OCI-LY7 (cell line): ENCODE data around the gene ANKS1A. TPM values are rescaled to one million over a fixed set of nuclear protein-coding genes. Genes with fewer than 3 reads are reported as not detected.
A peak's percentile ranks its signal among the peaks of the same experiment; 100 is the strongest.

Source experiments
- BruUV-seq: library from RNA; stranded (reverse); fragments of 400-500 nt; replicated peaks from 2 replicates; lab custom pipeline; 2021; lab: Mats Ljungman, UMichigan
- CTCF ChIA-PET: fragments of 300-600 bp; sonication (Branson Sonifier 250); formaldehyde crosslinking; loops from one replicate; lab custom pipeline; 2022; ENCODE audit warnings: antibody characterized with exemption; ENCODE audit not compliant: unreplicated experiment; lab: Charles Lee
- POLR2A ChIA-PET: fragments of 300-600 bp; sonication (Branson Sonifier 250); formaldehyde crosslinking; loops from one replicate; lab custom pipeline; 2022; ENCODE audit warnings: antibody characterized with exemption; lab: Charles Lee
- DNase-seq: peaks from one replicate; pipeline ENCODE4 v3.0.0-alpha.2; 2015; ENCODE audit warnings: low spot score
- H2AFZ ChIP-seq: fragments of 200-600 bp; sonication (generic), shearing (Covaris generic); 2 replicates; pipeline ENCODE4 v1.6.1; 2014; ENCODE audit warnings: mild to moderate bottlenecking, antibody characterized with exemption, low read length, moderate library complexity
- H3K27ac ChIP-seq: fragments of 200-600 bp; sonication (generic); 2 replicates; pipeline ENCODE4 v1.5.1; 2014; ENCODE audit warnings: mixed run types, low read depth, mild to moderate bottlenecking, moderate library complexity, low read length, inconsistent platforms; ENCODE audit not compliant: poor library complexity, severe bottlenecking
- H3K36me3 ChIP-seq: fragments of 200-600 bp; sonication (generic); 2 replicates; pipeline ENCODE4 v1.6.1; 2014; ENCODE audit warnings: mild to moderate bottlenecking, antibody characterized with exemption, low read length, moderate library complexity, mixed read lengths; ENCODE audit not compliant: insufficient read depth
- H3K4me1 ChIP-seq: fragments of 200-600 bp; sonication (generic); 2 replicates; pipeline ENCODE4 v1.5.1; 2014; ENCODE audit warnings: mild to moderate bottlenecking, low read length; ENCODE audit not compliant: insufficient read depth, poor library complexity, severe bottlenecking
- H3K4me2 ChIP-seq: fragments of 200-600 bp; sonication (generic); 2 replicates; pipeline ENCODE4 v1.6.1; 2014; ENCODE audit warnings: mild to moderate bottlenecking, low read length
- H3K4me3 ChIP-seq: fragments of 200-600 bp; sonication (generic); 2 replicates; pipeline ENCODE4 v1.5.1; 2014; ENCODE audit warnings: mild to moderate bottlenecking, low read depth, low read length; ENCODE audit not compliant: poor library complexity, severe bottlenecking
- H3K79me2 ChIP-seq: fragments of 200-600 bp; sonication (generic); 2 replicates; pipeline ENCODE4 v1.6.1; 2016; ENCODE audit warnings: low read depth, mild to moderate bottlenecking, low read length, moderate library complexity, mixed read lengths; ENCODE audit not compliant: insufficient read depth
- H3K9me2 ChIP-seq: fragments of 200-600 bp; sonication (generic); 2 replicates; pipeline ENCODE4 v1.6.1; 2016; ENCODE audit warnings: mild to moderate bottlenecking, low read length, mixed read lengths; ENCODE audit not compliant: insufficient read depth
- H3K9me3 ChIP-seq: fragments of 200-600 bp; sonication (generic); 2 replicates; pipeline ENCODE4 v1.6.1; 2014; ENCODE audit warnings: mild to moderate bottlenecking, mixed run types, low read length, mixed read lengths
- H4K20me1 ChIP-seq: fragments of 200-600 bp; sonication (generic); 2 replicates; pipeline ENCODE4 v1.6.1; 2014; ENCODE audit warnings: mild to moderate bottlenecking, antibody characterized with exemption, low read length, moderate library complexity, mixed read lengths; ENCODE audit not compliant: insufficient read depth
- EZH2phosphoT487 ChIP-seq: fragments of 200-600 bp; sonication (generic); IDR thresholded peaks from 2 replicates; pipeline ENCODE4 v1.6.1; 2018; ENCODE audit warnings: low read depth, borderline replicate concordance, mild to moderate bottlenecking, mixed run types, antibody characterized with exemption, low read length, moderate library complexity, mixed read lengths
- intact Hi-C: fragments of 100-400 bp; cut with micrococcal nuclease; formaldehyde crosslinking; loops from one replicate; pipeline ENCODE4 v1.10.0; 2022; ENCODE audit not compliant: unreplicated experiment
- total RNA-seq, 2 experiments: library from RNA; depleted of rRNA in 1 of 2; stranded (reverse); fragments of >200 nt in 1 of 2; shearing (Covaris generic) in 1 of 2; gene quantifications; 2 replicates each; pipeline ENCODE4 v1.2.3, GENCODE V29; 2014 to 2022
- TF ChIP-seq, protein P1 (sequence below): fragments of 200-600 bp; sonication (generic); conservative IDR thresholded peaks from 2 replicates; pipeline ENCODE4 v1.5.1; 2014; ENCODE audit warnings: mild to moderate bottlenecking, antibody characterized with exemption, low read length, moderate library complexity, mixed read lengths

Gene ANKS1A
- total RNA-seq, 2 experiments from 2014 or later, result 7.8 to 13.8 TPM

DNA sequence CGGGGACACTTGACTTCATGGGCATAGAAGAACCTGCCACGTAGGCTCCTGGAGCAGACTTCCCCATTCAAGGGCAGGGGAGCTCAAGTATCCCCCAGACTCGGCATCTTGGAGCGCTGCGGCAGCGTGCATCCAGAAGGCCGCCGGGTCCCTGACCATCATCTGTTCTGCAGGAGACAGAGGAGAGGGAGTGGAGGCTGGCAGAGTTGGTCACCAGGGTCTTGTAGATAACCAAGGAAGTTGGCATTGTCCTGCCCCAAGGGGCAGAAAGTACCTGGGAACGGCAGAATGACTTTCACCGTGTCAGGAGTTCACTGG, 169.3 kb downstream of the ANKS1A start:
- no peak overlapping the region for H2AFZ ChIP-seq
- no peaks in the 10 kb centered on the region for H3K36me3 ChIP-seq
- no peak overlapping the region for H3K27ac ChIP-seq
- BruUV-seq, result no TSS peak
- no peaks in the 10 kb centered on the region for H3K9me3 ChIP-seq
- intact Hi-C loops, result no loop called here
- no peak for DNase-seq
- ChIA-PET POLR2A (no interaction called here), CTCF (no interaction called here)
- H3K79me2 ChIP-seq, result no peaks in the 10 kb centered on the region
- no peaks in the 10 kb centered on the region for H4K20me1 ChIP-seq
- TF ChIP-seq, protein P1, sequence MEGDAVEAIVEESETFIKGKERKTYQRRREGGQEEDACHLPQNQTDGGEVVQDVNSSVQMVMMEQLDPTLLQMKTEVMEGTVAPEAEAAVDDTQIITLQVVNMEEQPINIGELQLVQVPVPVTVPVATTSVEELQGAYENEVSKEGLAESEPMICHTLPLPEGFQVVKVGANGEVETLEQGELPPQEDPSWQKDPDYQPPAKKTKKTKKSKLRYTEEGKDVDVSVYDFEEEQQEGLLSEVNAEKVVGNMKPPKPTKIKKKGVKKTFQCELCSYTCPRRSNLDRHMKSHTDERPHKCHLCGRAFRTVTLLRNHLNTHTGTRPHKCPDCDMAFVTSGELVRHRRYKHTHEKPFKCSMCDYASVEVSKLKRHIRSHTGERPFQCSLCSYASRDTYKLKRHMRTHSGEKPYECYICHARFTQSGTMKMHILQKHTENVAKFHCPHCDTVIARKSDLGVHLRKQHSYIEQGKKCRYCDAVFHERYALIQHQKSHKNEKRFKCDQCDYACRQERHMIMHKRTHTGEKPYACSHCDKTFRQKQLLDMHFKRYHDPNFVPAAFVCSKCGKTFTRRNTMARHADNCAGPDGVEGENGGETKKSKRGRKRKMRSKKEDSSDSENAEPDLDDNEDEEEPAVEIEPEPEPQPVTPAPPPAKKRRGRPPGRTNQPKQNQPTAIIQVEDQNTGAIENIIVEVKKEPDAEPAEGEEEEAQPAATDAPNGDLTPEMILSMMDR, result no peak
- no peak for TF ChIP-seq EZH2phosphoT487
- H3K4me3 ChIP-seq, result no peak overlapping the region
- H3K4me1 ChIP-seq, result peaks cover 9% of the 10 kb centered on the region
- no peaks in the 10 kb centered on the region for H3K9me2 ChIP-seq
- 0 out of 2 replicates have a peak overlapping the region, but pooled peaks have one; percentile 1 for H3K4me2 ChIP-seq

DNA sequence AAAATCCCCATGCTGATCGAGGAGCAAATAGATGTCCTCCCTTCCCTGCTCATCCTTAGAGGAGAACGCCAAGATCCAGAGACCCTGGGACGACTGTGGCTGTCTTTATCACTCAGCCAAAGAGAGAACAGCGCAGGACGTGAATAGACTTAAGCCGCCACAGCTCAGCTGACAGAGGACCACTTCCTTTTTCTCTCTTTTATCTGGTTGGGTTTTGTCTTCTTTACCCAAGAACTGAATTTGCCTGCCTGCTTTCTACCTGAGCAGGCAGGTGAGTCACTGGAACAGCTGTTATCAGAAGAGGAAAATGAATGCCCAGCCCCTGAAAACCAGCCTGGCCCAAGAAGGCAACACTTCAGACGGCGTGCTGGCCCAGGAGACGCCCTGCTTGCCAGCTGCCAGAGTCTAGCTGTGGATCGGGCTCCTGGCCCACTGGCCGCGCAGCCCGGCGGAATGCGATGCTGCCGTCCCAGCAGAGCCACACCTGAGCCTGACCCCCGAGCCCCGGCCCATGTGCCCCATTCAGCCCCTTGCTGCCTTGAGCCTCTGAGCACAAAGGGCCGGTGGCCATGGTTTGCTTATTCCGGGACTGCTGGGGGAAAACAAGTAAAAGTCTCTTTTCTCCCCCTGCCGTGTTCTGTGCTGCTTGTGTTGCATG, 169.9 kb downstream of the ANKS1A start:
- no peak overlapping the region for H3K4me3 ChIP-seq
- TF ChIP-seq EZH2phosphoT487, result no peak
- TF ChIP-seq, protein P1, result no peak
- POLR2A ChIA-PET, result no interaction called here
- no peaks in the 10 kb centered on the region for H3K36me3 ChIP-seq
- H3K79me2 ChIP-seq, result no peaks in the 10 kb centered on the region
- CTCF ChIA-PET, result no interaction called here
- peak; percentile 42 for DNase-seq
- H3K4me2 ChIP-seq, result peak overlapping the region; percentile 1; the same call in 1 of the 2 replicates
- H3K27ac ChIP-seq, result no peak overlapping the region
- H4K20me1 ChIP-seq, result no peaks in the 10 kb centered on the region
- H3K9me3 ChIP-seq, result no peaks in the 10 kb centered on the region
- no peak overlapping the region for H2AFZ ChIP-seq
- intact Hi-C loops, result no loop called here
- no peaks in the 10 kb centered on the region for H3K9me2 ChIP-seq
- no TSS peak for BruUV-seq
- peaks cover 9% of the 10 kb centered on the region for H3K4me1 ChIP-seq

DNA sequence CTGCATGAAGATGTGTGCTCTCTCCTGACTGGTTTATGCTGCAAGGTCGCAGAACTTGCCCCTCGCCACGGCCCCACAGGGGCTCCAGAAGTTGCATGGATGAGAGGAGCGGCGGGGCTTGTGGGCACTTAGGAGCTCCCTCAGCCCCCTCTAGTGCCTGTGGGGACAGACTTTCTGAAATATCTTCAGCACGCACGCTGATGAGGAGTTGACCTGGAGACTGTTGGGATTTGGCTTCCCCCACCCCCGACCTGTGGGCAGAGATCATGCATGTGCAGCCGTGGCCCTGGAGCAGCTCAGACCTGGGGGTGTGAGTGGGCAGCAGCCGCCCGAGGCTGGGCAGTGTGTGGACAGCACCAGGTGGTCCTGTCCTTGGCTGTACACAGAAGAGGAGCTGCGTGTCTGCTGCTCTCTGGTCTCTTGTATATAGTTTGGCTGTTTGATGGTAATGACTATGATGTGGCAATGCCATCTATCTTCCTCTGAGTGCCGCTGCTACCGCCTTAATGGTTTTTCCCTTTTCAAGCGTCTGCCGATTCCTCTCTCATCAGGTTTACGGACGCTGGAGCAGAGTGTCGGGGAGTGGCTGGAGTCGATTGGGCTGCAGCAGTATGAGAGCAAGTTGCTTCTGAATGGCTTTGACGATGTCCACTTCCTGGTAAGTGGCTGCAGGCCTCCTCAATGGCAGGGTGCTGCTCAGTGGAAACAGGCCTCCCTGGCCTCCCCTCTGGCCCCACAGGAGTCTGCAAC, 170.7 kb downstream of the ANKS1A start:
- CTCF ChIA-PET, result no interaction called here
- BruUV-seq, result no TSS peak

More for the DNA sequence above, 170.7 kb downstream of the ANKS1A start:
- Histone ChIP-seq H4K20me1 (no peaks in the 10 kb centered on the region), H3K4me1 (peaks cover 9% of the 10 kb centered on the region), H3K27ac (no peak overlapping the region), H3K79me2 (no peaks in the 10 kb centered on the region), H3K36me3 (no peaks in the 10 kb centered on the region), H3K4me3 (no peak overlapping the region), H3K9me2 (no peaks in the 10 kb centered on the region), H3K4me2 (no peak overlapping the region), H2AFZ (no peak overlapping the region), H3K9me3 (no peaks in the 10 kb centered on the region)
- POLR2A ChIA-PET, result interaction anchor here (0.6 to 1.0 kb wide), 2 partner anchors 103 to 1884 kb away, joined by 3 to 5 read pairs; no protein-coding TSS in a partner anchor
- TF ChIP-seq EZH2phosphoT487, result no peak
- TF ChIP-seq, protein P1, result no peak
- intact Hi-C loops, result no loop called here
- DNase-seq, result no peak
